ENCODE measurements around the gene ACIN1. TPM values are rescaled to one million over a fixed set of nuclear protein-coding genes. Genes with fewer than 3 reads are reported as not detected.
"Not testable (repeated sequence)": the region's sequence is repeated elsewhere in the genome, so short reads cannot be mapped to it uniquely, and the experiment has no call there.

The ACIN1 gene
- total RNA-seq, 1 donor: 77.3 TPM

DNA sequence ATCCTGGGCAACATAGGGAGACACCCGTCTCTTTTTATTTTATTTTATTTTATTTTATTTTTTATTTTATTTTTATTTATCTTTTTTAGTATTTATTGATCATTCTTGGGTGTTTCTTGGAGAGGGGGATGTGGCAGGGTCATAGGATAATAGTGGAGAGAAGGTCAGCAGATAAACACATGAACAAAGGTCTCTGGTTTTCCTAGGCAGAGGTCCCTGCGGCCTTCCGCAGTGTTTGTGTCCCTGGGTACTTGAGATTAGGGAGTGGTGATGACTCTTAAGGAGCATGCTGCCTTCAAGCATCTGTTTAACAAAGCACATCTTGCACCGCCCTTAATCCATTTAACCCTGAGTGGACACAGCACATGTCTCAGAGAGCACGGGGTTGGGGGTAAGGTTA, 12.7 kb upstream of the ACIN1 start:
- DNase-seq (ENCODE audit: low read depth in 2 of 3, low spot score in 2 of 3): not testable (repeated sequence)

DNA sequence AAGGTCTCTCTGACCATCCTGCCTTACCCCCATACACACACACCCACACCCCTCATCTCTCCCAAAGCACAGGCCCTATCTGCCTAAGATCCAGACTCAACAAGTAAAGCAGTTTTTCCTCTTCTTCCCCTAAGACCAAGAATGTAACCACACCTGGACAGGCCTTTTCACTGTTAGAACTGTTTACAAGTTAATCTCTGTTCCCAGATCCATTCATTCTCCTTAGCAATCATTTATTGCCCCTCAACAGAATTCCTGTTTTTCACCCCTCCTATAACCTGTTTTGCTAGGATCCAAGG, 11.8 kb upstream of the ACIN1 start:
- no peak for DNase-seq (ENCODE audit: low read depth in 2 of 3, low spot score in 2 of 3)

DNA sequence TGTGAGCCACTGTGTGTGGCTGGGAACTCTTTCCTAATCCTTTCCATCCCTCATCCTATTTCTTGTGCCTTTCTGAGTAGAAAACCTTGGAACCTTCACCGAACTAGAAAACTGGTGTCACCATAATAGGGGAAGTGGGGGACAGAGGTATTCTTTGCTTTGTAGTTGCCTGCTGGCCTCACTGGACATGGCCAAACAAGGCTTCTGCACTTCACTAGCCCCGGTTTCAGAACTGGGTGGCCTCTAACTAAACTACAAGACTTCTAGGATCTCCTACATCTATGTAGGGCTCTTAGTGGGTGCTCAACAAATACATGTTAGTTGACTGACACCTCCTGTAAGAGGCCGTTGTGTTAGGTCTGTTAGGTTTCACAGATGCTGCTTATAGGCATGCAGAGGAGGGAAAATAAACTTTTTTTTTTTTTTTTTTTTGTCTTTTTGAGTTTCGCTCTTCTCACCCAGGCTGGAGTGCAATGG, 10.4 kb upstream of the ACIN1 start:
- no peak for DNase-seq (ENCODE audit: low read depth in 2 of 3, low spot score in 2 of 3)

GRCh38 chr14:23104591-23105347, 9.8 kb upstream of the ACIN1 start, which contains the start of gene CIROP:
Gene CIROP (minus strand): TSS chr14:23104989. CDS start chr14:23104920, 69 bp downstream.
- no peak for DNase-seq (ENCODE audit: low read depth in 2 of 3, low spot score in 2 of 3)

DNA sequence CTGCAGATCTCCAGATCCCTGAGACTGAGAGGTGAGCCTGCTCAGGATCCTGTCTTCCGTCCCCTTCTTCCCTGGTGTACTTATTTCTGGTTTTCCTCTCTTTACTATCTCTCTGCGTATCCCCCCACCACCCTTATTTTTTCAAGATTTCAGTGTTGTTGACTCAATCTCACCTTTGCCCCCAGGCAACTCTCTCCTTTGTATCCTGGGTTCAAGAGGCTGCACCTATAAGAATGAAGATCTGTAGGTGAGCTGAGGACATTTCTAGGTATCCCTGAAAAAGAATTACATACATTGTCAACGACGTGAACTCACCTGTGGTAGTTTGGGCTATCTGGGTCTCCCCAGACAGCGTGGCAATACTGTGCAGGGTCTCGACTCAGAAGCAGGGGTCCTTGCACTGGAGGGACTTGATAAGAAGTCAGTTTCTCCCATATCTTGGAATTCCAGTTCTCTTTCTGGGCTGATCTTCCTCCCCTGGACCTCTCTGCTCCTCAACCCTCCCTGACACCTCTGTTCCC, 9.2 kb upstream of the ACIN1 start:
- no peak for DNase-seq (ENCODE audit: low read depth in 2 of 3, low spot score in 2 of 3)

GRCh38 chr14:23103581-23103980, 8.6 kb upstream of the ACIN1 start:
- no peak for DNase-seq (ENCODE audit: low read depth in 2 of 3, low spot score in 2 of 3)

GRCh38 chr14:23102801-23103200, 7.9 kb upstream of the ACIN1 start:
- no peak for DNase-seq (ENCODE audit: low read depth in 2 of 3, low spot score in 2 of 3)

DNA sequence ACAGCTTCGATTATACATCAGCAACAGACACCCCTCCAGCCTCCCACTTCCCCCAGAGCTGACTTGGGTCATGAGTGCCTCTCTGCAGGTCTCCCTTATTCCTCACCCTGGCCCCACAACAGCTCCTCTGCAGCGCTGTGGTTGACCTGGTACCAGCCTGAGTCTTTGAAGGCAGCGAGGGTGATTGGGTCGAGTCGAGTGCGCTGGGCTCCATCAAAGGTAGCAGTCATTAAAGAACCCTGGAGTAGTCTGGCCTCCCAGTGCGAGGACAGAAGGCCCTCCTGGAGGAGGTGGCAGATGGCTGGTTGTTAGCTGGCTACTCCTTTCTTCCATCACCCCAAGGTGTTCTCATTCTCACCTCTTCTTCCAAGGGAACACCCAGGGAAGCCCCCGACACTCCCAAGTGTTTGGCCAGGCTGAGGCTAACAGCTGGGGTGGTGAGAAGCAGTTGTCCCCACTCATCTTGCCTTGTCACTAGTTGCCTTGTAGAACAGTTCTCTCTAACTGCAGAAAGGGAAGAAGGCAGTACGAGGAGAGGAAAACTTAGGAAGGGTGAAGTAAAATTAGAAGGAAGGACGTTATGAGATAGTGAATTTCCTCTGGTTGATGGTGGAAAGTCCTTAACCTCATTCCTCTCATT, 7.2 kb upstream of the ACIN1 start:
- no peak for DNase-seq (ENCODE audit: low read depth in 2 of 3, low spot score in 2 of 3)

GRCh38 chr14:23101213-23101970, 6.5 kb upstream of the ACIN1 start:
- DNase-seq (ENCODE audit: low read depth in 2 of 3, low spot score in 2 of 3): no peak

DNA sequence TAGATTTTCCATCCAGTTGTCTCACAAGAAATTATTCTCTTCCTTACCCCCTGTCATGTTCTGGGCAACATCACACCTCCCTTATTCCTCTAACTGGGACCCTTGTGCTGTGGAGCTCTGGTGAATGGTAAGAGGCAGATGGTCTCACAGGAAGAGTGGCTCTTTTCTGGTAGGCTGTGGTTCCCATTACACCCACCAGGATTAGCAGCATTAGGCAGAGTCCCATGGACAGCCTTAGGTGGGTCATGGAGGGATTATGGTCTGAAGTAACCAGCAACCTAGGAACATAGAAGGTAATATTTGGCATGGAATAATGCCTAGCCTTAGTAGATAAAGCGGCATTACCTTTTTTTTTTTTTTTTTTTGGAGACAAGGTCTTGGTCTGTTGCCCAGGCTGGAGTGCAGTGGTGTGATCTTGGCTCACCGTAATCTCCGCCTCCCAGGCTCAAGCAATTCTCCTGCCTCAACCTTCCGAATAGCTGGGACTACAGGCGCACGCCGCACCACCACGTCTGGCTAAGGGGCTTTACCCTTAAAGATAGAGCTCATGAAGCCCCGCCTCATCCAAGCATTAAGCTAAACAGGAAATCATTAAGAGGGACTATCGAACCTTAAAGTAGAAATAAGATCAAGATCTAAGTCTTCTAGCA, 4.4 kb upstream of the ACIN1 start:
- no peak for DNase-seq (ENCODE audit: low read depth in 2 of 3, low spot score in 2 of 3)

DNA sequence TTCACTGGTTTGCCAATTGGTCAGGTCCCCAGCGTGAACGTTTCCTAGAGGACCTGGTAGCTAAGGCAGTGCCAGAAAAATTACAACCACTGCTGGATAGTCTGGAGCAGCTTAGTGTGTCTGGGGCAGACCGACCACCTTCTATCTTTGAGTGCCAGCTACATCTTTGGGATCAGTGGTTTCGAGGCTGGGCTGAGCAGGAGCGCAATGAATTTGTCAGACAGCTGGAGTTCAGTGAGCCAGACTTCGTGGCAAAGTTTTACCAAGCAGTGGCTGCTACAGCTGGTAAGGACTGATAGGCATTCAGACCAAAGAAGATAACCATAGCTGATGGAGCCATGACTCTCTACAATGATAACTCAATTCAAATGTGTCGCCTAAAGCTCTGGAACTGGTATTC, 2.9 kb upstream of the ACIN1 start:
- peak in 1 of 3 donors; percentile 31 for DNase-seq (ENCODE audit: low read depth in 2 of 3, low spot score in 2 of 3)

DNA sequence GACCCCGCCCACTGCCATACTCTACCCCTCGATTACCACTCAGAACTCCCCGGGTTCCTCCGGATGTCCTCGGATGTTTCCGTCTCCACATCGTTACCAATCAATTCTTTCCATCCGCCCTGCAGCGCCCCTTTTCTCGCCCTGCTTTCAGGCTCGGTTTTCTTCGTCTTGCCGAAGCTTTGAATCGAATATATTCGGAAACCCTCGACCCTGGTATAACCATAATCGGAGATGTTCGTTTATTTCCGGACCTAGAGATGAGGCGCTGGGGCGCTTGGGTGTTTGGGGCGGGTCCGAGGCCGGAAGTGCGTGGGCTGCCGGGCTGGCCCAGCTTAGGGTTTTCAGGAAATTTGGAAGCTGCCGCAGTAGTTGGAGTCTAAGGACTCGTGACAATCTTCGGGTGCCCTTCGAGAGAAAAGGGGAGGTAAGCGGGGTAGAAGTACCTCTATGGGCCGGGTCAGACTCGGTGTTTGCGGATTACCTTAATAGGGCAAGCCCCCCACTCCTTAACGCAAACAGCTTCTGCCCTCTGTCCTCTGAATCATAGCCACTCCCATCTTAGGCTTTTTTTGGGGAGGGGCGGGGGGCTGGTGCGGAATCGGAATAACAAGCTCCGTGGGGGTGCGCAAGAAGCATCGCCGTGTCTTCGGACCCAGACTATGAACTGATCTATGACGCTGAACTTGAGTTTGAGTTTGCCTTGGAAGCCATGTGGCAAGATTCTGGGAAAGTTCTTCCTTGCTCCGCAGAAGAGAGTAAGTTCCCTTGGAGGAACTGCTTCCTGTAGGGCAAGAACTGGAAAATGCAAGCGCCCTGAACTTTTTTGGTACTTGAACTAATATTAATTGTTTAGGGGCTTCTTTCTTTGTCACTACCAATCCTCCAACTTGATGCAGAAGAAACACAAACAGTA, 516 bp upstream of the ACIN1 start, which contains the start of gene C14orf119:
TSS of gene C14orf119 (plus strand) at position 310 of the 913 bp plus-strand sequence. CDS start 2,154 bp downstream, outside the sequence.
- peak; percentile 99 to 100 (median 100) for DNase-seq (ENCODE audit: low read depth in 2 of 3, low spot score in 2 of 3)

DNA sequence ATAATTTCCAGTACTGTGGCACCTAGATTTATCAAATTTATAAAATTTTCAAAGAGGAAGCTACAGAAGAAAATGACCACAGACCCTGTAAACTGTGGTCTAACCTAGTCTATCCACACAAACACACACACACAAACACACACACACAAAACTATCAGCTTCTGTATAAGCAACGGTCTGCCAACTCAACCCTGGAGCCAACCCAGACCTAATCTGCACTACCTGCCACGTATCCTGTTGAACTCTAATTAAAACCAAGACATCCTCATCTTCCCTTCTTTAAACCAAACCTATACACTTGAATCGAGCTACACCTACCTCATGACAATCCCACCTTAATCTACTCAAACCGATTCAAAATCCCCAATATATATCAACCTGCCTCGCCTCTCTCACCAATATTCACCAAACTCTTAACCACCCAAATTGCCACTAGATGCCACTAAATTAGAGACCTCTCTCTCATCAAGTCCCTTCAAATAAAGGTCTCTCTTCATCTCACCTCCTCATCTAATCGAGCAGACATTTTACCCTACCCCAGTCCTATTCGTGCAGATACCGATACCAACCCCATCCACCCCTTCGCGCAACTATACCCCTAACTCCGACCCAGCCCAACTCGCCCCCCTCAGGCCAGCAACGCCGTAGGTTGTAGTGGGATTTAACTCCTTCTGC, 808 bp downstream of the ACIN1 start:
- peak in 1 of 3 donors; percentile 20 for DNase-seq (ENCODE audit: low read depth in 2 of 3, low spot score in 2 of 3)

DNA sequence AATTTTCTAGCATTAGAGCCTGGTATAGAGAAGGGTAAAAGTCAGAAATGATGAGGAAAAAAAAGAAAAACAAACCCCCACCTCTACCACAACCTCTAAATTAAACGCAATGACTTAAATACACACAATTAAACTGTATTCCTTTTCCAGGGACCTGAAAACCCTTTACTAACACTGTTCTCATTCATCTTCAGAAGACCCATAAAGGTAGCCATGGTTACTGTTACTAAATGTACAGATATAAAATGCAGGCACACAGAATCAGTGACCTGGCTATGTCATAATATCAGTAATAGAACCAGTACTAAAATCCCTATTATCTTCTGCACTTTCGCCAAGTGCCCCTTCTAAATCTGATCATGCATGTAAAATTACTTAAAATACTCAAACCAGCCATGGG, 1.4 kb downstream of the ACIN1 start:
- DNase-seq (ENCODE audit: low read depth in 2 of 3, low spot score in 2 of 3): no peak

DNA sequence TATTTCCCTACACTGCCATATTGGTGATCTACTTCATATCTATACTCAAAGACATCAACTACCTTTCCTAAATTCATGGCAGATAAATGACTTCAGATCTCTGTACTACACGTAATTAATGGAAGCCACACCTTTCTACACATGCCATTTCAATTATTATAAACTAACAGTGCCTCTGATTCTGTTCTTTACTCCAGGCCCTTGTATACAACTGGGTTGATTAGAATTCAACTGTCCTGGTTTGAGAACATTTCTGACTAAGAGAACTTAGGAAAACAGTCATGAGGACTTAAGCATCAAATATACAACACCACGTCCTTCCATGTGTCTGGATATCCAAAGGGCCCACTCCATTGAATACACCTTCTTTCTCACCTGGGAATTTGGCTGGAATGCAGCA, 1.8 kb downstream of the ACIN1 start:
- DNase-seq (ENCODE audit: low read depth in 2 of 3, low spot score in 2 of 3): no peak

- no peak for DNase-seq (ENCODE audit: low read depth in 2 of 3, low spot score in 2 of 3)
These were observed 3.4 kb downstream of the ACIN1 start for GRCh38 chr14:23091294-23092225.

GRCh38 chr14:23090254-23090636, 4.7 kb downstream of the ACIN1 start:
- no peak for DNase-seq (ENCODE audit: low read depth in 2 of 3, low spot score in 2 of 3)
